CD4-positive, alpha-beta T cell (primary cell): ENCODE data around the gene NAT10. TPM values are rescaled to one million over a fixed set of nuclear protein-coding genes. Genes with fewer than 3 reads are reported as not detected.
A peak's percentile ranks its signal among the peaks of the same experiment; 100 is the strongest.
"Not testable (repeated sequence)": the region's sequence is repeated elsewhere in the genome, so short reads cannot be mapped to it uniquely, and the experiment has no call there.

ENCODE experiments used
- ATAC-seq: fragments of 200-7000 bp; cut with Tn5 transposase; one replicate; pipeline ENCODE4 v1.10.0; 2022; ENCODE audit warnings: mild to moderate bottlenecking; ENCODE audit not compliant: poor library complexity
- CTCF ChIA-PET: fragments of 350-600 bp; sonication (Branson Sonifier 250); formaldehyde crosslinking; loops from one replicate; lab custom pipeline; 2021; ENCODE audit warnings: antibody characterized with exemption, inconsistent platforms; lab: Charles Lee
- POLR2A ChIA-PET: fragments of 350-600 bp; sonication (Branson Sonifier 250); formaldehyde crosslinking; loops from one replicate; lab custom pipeline; 2021; ENCODE audit warnings: antibody characterized with exemption, inconsistent platforms; lab: Charles Lee
- DNase-seq, 14 experiments: peaks; one replicate each; pipeline ENCODE4 v3.0.0-alpha.2; 2013 to 2020; ENCODE audit warnings: mixed read lengths in 2 of 14
- H3K27ac ChIP-seq, 2 donors: one replicate each; pipeline versions ENCODE4 v1.5.1 to v1.7.0; 2013; ENCODE audit warnings: low read length in 2 of 2, low read depth in 1 of 2, mild to moderate bottlenecking in 1 of 2
- H3K27me3 ChIP-seq, 2 experiments: 1 replicate in 1 of 2; 2 replicates in 1 of 2; pipeline versions ENCODE4 v1.6.1 to v1.7.0; 2013; ENCODE audit warnings: low read length in 2 of 2, control low read depth in 1 of 2, mild to moderate bottlenecking in 1 of 2, moderate library complexity in 1 of 2; ENCODE audit not compliant: insufficient read depth in 2 of 2, control insufficient read depth in 1 of 2
- H3K36me3 ChIP-seq: one replicate; pipeline ENCODE4 v1.6.1; 2013; ENCODE audit warnings: low read length, control low read depth; ENCODE audit not compliant: insufficient read depth
- H3K4me1 ChIP-seq: one replicate; pipeline ENCODE4 v1.6.1; 2013; ENCODE audit warnings: low read length, control low read depth; ENCODE audit not compliant: insufficient read depth
- H3K4me3 ChIP-seq: one replicate; pipeline ENCODE4 v1.5.1; 2013; ENCODE audit warnings: mild to moderate bottlenecking, low read length, moderate library complexity
- H3K9me3 ChIP-seq, 2 experiments: 1 replicate in 1 of 2; 2 replicates in 1 of 2; pipeline versions ENCODE4 v1.6.1 to v1.7.0; 2013; ENCODE audit warnings: low read length in 2 of 2, mild to moderate bottlenecking in 2 of 2, control low read depth in 1 of 2, moderate library complexity in 1 of 2; ENCODE audit not compliant: control insufficient read depth in 1 of 2, insufficient read depth in 1 of 2
- H3K27ac Mint-ChIP-seq: one replicate; pipeline ENCODE4 v1.8.0; 2020; ENCODE audit warnings: mixed read lengths
- H3K27me3 Mint-ChIP-seq: one replicate; pipeline ENCODE4 v1.8.0; 2021; ENCODE audit warnings: mixed read lengths
- H3K36me3 Mint-ChIP-seq: one replicate; pipeline ENCODE4 v1.8.0; 2021; ENCODE audit warnings: low read depth, mixed read lengths
- H3K4me1 Mint-ChIP-seq: one replicate; pipeline ENCODE4 v1.8.0; 2021; ENCODE audit warnings: low read depth, mixed read lengths
- H3K4me3 Mint-ChIP-seq: one replicate; pipeline ENCODE4 v1.8.0; 2020; ENCODE audit warnings: mild to moderate bottlenecking, mixed read lengths
- H3K9me3 Mint-ChIP-seq: one replicate; pipeline ENCODE4 v1.8.0; 2020; ENCODE audit warnings: mixed read lengths
- CTCF ChIP-seq: fragments of 200-600 bp; IDR thresholded peaks from one replicate; pipeline ENCODE4 v1.8.0; 2022; ENCODE audit warnings: antibody characterized with exemption, mild to moderate bottlenecking
- intact Hi-C, 2 experiments: fragments of 100-400 bp; cut with DNase I in 1 of 2; cut with micrococcal nuclease in 1 of 2; formaldehyde crosslinking; loops; one replicate each; pipeline versions ENCODE4 v1.15.1 to v1.9.0; 2023 to 2025; cut with DNase I, micrococcal nuclease
- total RNA-seq, 174 experiments: library from RNA in 2 of 174; stranded (reverse) in 2 of 174; gene quantifications; one replicate each; pipeline ENCODE4 v1.2.3 and lab custom pipeline; 2021 to 2026

Gene NAT10
- total RNA-seq, 2 experiments from 2014 or later, result 50.1 to 55.6 TPM

GRCh38 chr11:34086554-34087283 lies 18.7 kb upstream of the NAT10 start:
- H3K27ac ChIP-seq, result no peak overlapping the region
- peak in 3 of 14 experiments; percentile 18 to 57 (median 25) for DNase-seq

GRCh38 chr11:34091825-34092224 lies 13.6 kb upstream of the NAT10 start:
- CTCF ChIA-PET, result interaction anchor here (1.5 kb wide), 1 partner anchor 29 kb away, joined by 3 read pairs; no protein-coding TSS in a partner anchor
- intact Hi-C loops, result no loop called here
- Mint-ChIP-seq H3K4me3 (no peak overlapping the region), H3K27ac (no peak overlapping the region), H3K4me1 (peaks cover 3% of the 10 kb centered on the region), H3K27me3 (no peaks in the 10 kb centered on the region), H3K9me3 (no peaks in the 10 kb centered on the region), H3K36me3 (peaks cover 93% of the 10 kb centered on the region)
- DNase-seq (no peak), ATAC-seq (no peak)
- Histone ChIP-seq H3K36me3 (peaks cover 96% of the 10 kb centered on the region), H3K9me3 (no peaks in the 10 kb centered on the region), H3K27me3 (no peaks in the 10 kb centered on the region), H3K27ac (no peak overlapping the region), H3K4me1 (no peaks in the 10 kb centered on the region), H3K4me3 (no peak overlapping the region)
- TF ChIP-seq CTCF, result no peak
- POLR2A ChIA-PET, result interaction anchor here (1.0 kb wide), 1 partner anchor 14 kb away, joined by 4 read pairs; the partner anchor contains the start of gene NAT10

More at GRCh38 chr11:34086554-34087283, 18.7 kb upstream of the NAT10 start:
- CTCF ChIA-PET, result interaction anchor here (2.2 kb wide), 1 partner anchor 90 kb away, joined by 5 read pairs; no protein-coding TSS in a partner anchor
- no peaks in the 10 kb centered on the region for H3K9me3 ChIP-seq
- intact Hi-C loops, result loop anchor here in 1 of 2 experiments (2.0 kb wide), 1 partner anchor 18 kb away; the partner anchor contains the start of gene NAT10
- H3K27ac Mint-ChIP-seq, result peak overlapping the region; percentile 76
- TF ChIP-seq CTCF, result no peak
- H3K27me3 ChIP-seq, result no peaks in the 10 kb centered on the region
- H3K9me3 Mint-ChIP-seq, result no peaks in the 10 kb centered on the region
- peaks cover 20% of the 10 kb centered on the region for H3K4me1 Mint-ChIP-seq
- peaks cover 90% of the 10 kb centered on the region for H3K36me3 Mint-ChIP-seq
- H3K27me3 Mint-ChIP-seq, result no peaks in the 10 kb centered on the region
- H3K4me3 ChIP-seq, result no peak overlapping the region
- POLR2A ChIA-PET, result interaction anchor here (0.6 to 2.7 kb wide), 2 partner anchors 15 to 19 kb away, joined by 3 to 13 read pairs; partner anchors contain the start of gene NAT10
- peak overlapping the region; percentile 45 for H3K4me3 Mint-ChIP-seq
- ATAC-seq, result peak; percentile 71
- H3K4me1 ChIP-seq, result peaks cover 3% of the 10 kb centered on the region
- H3K36me3 ChIP-seq, result peaks cover 95% of the 10 kb centered on the region

GRCh38 chr11:34094900-34095299 lies 10.5 kb upstream of the NAT10 start:
- H3K4me3 Mint-ChIP-seq, H3K4me3 ChIP-seq, H3K27ac Mint-ChIP-seq, H3K4me1 Mint-ChIP-seq, H3K27me3 Mint-ChIP-seq, H3K27ac ChIP-seq, ATAC-seq, intact Hi-C loops, DNase-seq, H3K4me1 ChIP-seq, H3K9me3 Mint-ChIP-seq, H3K9me3 ChIP-seq, H3K27me3 ChIP-seq: not testable (repeated sequence)
- peaks cover 98% of the 10 kb centered on the region for H3K36me3 ChIP-seq
- ChIA-PET CTCF (interaction anchor here (1.4 kb wide), 1 partner anchor 17 kb away, joined by 5 read pairs; no protein-coding TSS in a partner anchor), POLR2A (interaction anchor here (0.7 to 2.2 kb wide), 3 partner anchors 11 to 798 kb away, joined by 3 to 10 read pairs (median 3); partner anchors contain the start of gene NAT10)
- peaks cover 96% of the 10 kb centered on the region for H3K36me3 Mint-ChIP-seq
